ENCODE data around the gene CACNA1C. TPM values are rescaled to one million over a fixed set of nuclear protein-coding genes. Genes with fewer than 3 reads are reported as not detected.

Gene CACNA1C
- total RNA-seq, 1 donor from 2014 or later, result 11.7 TPM

DNA sequence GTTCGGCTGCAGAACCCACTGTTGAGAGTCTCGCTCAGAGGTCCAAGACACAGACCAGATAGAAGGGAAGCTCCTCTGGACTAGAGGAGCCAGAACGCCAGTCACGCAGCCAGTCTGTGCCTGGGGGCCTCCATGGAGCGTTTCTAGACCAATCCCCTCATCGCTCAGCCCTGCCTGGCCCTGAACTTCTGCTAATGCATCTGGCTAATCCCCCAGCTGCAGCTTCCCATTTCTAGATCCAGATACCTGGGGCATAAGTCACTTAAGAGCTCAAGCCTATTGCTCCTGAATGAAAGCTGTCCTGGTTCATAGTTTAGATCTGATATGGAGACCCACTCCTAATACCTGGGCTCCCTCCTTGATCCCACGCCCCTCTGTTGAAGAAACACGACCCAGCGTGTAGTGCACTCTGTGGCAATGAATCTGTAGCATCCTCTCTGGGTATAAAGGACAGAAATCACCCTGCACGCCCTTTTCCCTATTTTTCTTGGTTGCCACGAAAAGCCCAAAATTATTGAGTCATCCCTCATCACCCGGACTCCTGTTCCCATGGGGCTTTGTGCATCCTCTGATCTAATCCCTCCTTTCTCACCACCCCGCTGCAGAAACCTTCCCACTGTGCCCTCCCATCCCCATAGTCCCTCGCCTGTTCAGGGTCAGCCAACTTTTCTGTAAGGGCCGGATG is 400.4 kb downstream of the CACNA1C start:
- Mint-ChIP-seq H3K27me3 (peaks cover 13% of the 10 kb centered on the region), H3K9me3 (ENCODE audit: low read depth) (no peaks in the 10 kb centered on the region), H3K27ac (no peak overlapping the region), H3K4me3 (ENCODE audit: low read depth) (no peak overlapping the region), H3K36me3 (ENCODE audit: insufficient read depth) (no peaks in the 10 kb centered on the region), H3K4me1 (ENCODE audit: low read depth) (no peaks in the 10 kb centered on the region)
- DNase-seq (ENCODE audit: low spot score, unreplicated experiment), result no peak
- TF ChIP-seq, protein P1, sequence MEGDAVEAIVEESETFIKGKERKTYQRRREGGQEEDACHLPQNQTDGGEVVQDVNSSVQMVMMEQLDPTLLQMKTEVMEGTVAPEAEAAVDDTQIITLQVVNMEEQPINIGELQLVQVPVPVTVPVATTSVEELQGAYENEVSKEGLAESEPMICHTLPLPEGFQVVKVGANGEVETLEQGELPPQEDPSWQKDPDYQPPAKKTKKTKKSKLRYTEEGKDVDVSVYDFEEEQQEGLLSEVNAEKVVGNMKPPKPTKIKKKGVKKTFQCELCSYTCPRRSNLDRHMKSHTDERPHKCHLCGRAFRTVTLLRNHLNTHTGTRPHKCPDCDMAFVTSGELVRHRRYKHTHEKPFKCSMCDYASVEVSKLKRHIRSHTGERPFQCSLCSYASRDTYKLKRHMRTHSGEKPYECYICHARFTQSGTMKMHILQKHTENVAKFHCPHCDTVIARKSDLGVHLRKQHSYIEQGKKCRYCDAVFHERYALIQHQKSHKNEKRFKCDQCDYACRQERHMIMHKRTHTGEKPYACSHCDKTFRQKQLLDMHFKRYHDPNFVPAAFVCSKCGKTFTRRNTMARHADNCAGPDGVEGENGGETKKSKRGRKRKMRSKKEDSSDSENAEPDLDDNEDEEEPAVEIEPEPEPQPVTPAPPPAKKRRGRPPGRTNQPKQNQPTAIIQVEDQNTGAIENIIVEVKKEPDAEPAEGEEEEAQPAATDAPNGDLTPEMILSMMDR (IDR thresholded peaks at IDR 0.05; ENCODE audit: unreplicated experiment), result no peak

- H3K36me3 Mint-ChIP-seq (ENCODE audit: insufficient read depth), result no peaks in the 10 kb centered on the region
- no peak overlapping the region for H3K4me3 Mint-ChIP-seq (ENCODE audit: low read depth)
- peaks cover 8% of the 10 kb centered on the region for H3K27me3 Mint-ChIP-seq
- TF ChIP-seq, protein P1 (IDR thresholded peaks at IDR 0.05; ENCODE audit: unreplicated experiment), result no peak
- no peaks in the 10 kb centered on the region for H3K4me1 Mint-ChIP-seq (ENCODE audit: low read depth)
- no peaks in the 10 kb centered on the region for H3K9me3 Mint-ChIP-seq (ENCODE audit: low read depth)
- DNase-seq (ENCODE audit: low spot score, unreplicated experiment), result no peak
- no peak overlapping the region for H3K27ac Mint-ChIP-seq
Observed at GRCh38 chr12:2453761-2454090, 400.9 kb downstream of the CACNA1C start.

DNA sequence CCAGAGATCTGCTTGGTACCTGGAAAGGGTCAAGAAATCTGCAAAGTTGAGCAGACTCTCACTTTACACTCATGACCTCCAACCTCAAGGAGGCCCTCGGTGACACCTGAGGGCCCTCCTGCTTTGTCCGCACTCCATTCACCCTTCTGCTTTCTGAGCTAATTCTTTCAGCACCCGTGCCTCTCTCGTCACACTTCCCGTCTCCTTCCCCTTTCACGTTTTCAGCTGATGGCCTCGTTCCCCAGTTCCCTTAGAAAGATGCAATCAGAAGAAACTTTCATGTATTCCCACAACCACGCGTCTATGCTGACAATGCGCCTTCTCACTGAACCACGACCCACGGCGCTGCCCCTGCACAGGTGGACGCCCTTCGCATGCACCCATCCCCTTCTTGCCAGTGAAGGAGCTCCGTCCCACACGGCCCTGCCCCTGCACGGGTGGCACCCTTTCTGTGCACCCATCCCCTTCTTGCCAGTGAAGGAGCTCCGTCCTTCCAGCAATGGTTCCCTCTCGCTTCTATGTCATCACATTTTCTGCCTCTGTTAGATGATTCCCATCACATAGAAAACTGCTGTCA is 401.9 kb downstream of the CACNA1C start:
- no peaks in the 10 kb centered on the region for H3K4me1 Mint-ChIP-seq (ENCODE audit: low read depth)
- no peak for DNase-seq (ENCODE audit: low spot score, unreplicated experiment)
- H3K9me3 Mint-ChIP-seq (ENCODE audit: low read depth), result no peaks in the 10 kb centered on the region
- no peak overlapping the region for H3K27ac Mint-ChIP-seq
- no peak overlapping the region for H3K4me3 Mint-ChIP-seq (ENCODE audit: low read depth)
- H3K27me3 Mint-ChIP-seq, result peaks cover 1% of the 10 kb centered on the region
- no peaks in the 10 kb centered on the region for H3K36me3 Mint-ChIP-seq (ENCODE audit: insufficient read depth)
- TF ChIP-seq, protein P1 (IDR thresholded peaks at IDR 0.05; ENCODE audit: unreplicated experiment), result no peak

GRCh38 chr12:2455410-2455809 is 402.6 kb downstream of the CACNA1C start:
- H3K27ac Mint-ChIP-seq, result no peak overlapping the region
- TF ChIP-seq, protein P1 (IDR thresholded peaks at IDR 0.05; ENCODE audit: unreplicated experiment), result no peak
- no peaks in the 10 kb centered on the region for H3K27me3 Mint-ChIP-seq
- H3K36me3 Mint-ChIP-seq (ENCODE audit: insufficient read depth), result no peaks in the 10 kb centered on the region
- no peak for DNase-seq (ENCODE audit: low spot score, unreplicated experiment)
- no peaks in the 10 kb centered on the region for H3K4me1 Mint-ChIP-seq (ENCODE audit: low read depth)
- H3K9me3 Mint-ChIP-seq (ENCODE audit: low read depth), result no peaks in the 10 kb centered on the region
- no peak overlapping the region for H3K4me3 Mint-ChIP-seq (ENCODE audit: low read depth)

GRCh38 chr12:2456122-2456812 is 403.5 kb downstream of the CACNA1C start:
- TF ChIP-seq, protein P1 (IDR thresholded peaks at IDR 0.05; ENCODE audit: unreplicated experiment), result no peak
- peaks cover 2% of the 10 kb centered on the region for H3K27me3 Mint-ChIP-seq
- H3K9me3 Mint-ChIP-seq (ENCODE audit: low read depth), result no peaks in the 10 kb centered on the region
- DNase-seq (ENCODE audit: low spot score, unreplicated experiment), result no peak
- no peak overlapping the region for H3K4me3 Mint-ChIP-seq (ENCODE audit: low read depth)
- H3K4me1 Mint-ChIP-seq (ENCODE audit: low read depth), result no peaks in the 10 kb centered on the region
- H3K36me3 Mint-ChIP-seq (ENCODE audit: insufficient read depth), result no peaks in the 10 kb centered on the region
- no peak overlapping the region for H3K27ac Mint-ChIP-seq

Measured in progenitor cell of endocrine pancreas (in vitro differentiated cells).